OCI-LY7 (cell line): ENCODE results near the gene ACER3. TPM values are rescaled to one million over a fixed set of nuclear protein-coding genes. Genes with fewer than 3 reads are reported as not detected.
"Not testable (repeated sequence)": the region's sequence is repeated elsewhere in the genome, so short reads cannot be mapped to it uniquely, and the experiment has no call there.

Source experiments
- BruUV-seq: library from RNA; stranded (reverse); fragments of 400-500 nt; replicated peaks from 2 replicates; lab custom pipeline; 2021; lab: Mats Ljungman, UMichigan
- CTCF ChIA-PET: fragments of 300-600 bp; sonication (Branson Sonifier 250); formaldehyde crosslinking; loops from one replicate; lab custom pipeline; 2022; ENCODE audit warnings: antibody characterized with exemption; ENCODE audit not compliant: unreplicated experiment; lab: Charles Lee
- POLR2A ChIA-PET: fragments of 300-600 bp; sonication (Branson Sonifier 250); formaldehyde crosslinking; loops from one replicate; lab custom pipeline; 2022; ENCODE audit warnings: antibody characterized with exemption; lab: Charles Lee
- DNase-seq: peaks from one replicate; pipeline ENCODE4 v3.0.0-alpha.2; 2015; ENCODE audit warnings: low spot score
- H2AFZ ChIP-seq: fragments of 200-600 bp; sonication (generic), shearing (Covaris generic); 2 replicates; pipeline ENCODE4 v1.6.1; 2014; ENCODE audit warnings: mild to moderate bottlenecking, antibody characterized with exemption, low read length, moderate library complexity
- H3K27ac ChIP-seq: fragments of 200-600 bp; sonication (generic); 2 replicates; pipeline ENCODE4 v1.5.1; 2014; ENCODE audit warnings: mixed run types, low read depth, mild to moderate bottlenecking, moderate library complexity, low read length, inconsistent platforms; ENCODE audit not compliant: poor library complexity, severe bottlenecking
- H3K36me3 ChIP-seq: fragments of 200-600 bp; sonication (generic); 2 replicates; pipeline ENCODE4 v1.6.1; 2014; ENCODE audit warnings: mild to moderate bottlenecking, antibody characterized with exemption, low read length, moderate library complexity, mixed read lengths; ENCODE audit not compliant: insufficient read depth
- H3K4me1 ChIP-seq: fragments of 200-600 bp; sonication (generic); 2 replicates; pipeline ENCODE4 v1.5.1; 2014; ENCODE audit warnings: mild to moderate bottlenecking, low read length; ENCODE audit not compliant: insufficient read depth, poor library complexity, severe bottlenecking
- H3K4me2 ChIP-seq: fragments of 200-600 bp; sonication (generic); 2 replicates; pipeline ENCODE4 v1.6.1; 2014; ENCODE audit warnings: mild to moderate bottlenecking, low read length
- H3K4me3 ChIP-seq: fragments of 200-600 bp; sonication (generic); 2 replicates; pipeline ENCODE4 v1.5.1; 2014; ENCODE audit warnings: mild to moderate bottlenecking, low read depth, low read length; ENCODE audit not compliant: poor library complexity, severe bottlenecking
- H3K79me2 ChIP-seq: fragments of 200-600 bp; sonication (generic); 2 replicates; pipeline ENCODE4 v1.6.1; 2016; ENCODE audit warnings: low read depth, mild to moderate bottlenecking, low read length, moderate library complexity, mixed read lengths; ENCODE audit not compliant: insufficient read depth
- H3K9me2 ChIP-seq: fragments of 200-600 bp; sonication (generic); 2 replicates; pipeline ENCODE4 v1.6.1; 2016; ENCODE audit warnings: mild to moderate bottlenecking, low read length, mixed read lengths; ENCODE audit not compliant: insufficient read depth
- H3K9me3 ChIP-seq: fragments of 200-600 bp; sonication (generic); 2 replicates; pipeline ENCODE4 v1.6.1; 2014; ENCODE audit warnings: mild to moderate bottlenecking, mixed run types, low read length, mixed read lengths
- H4K20me1 ChIP-seq: fragments of 200-600 bp; sonication (generic); 2 replicates; pipeline ENCODE4 v1.6.1; 2014; ENCODE audit warnings: mild to moderate bottlenecking, antibody characterized with exemption, low read length, moderate library complexity, mixed read lengths; ENCODE audit not compliant: insufficient read depth
- EZH2phosphoT487 ChIP-seq: fragments of 200-600 bp; sonication (generic); IDR thresholded peaks from 2 replicates; pipeline ENCODE4 v1.6.1; 2018; ENCODE audit warnings: low read depth, borderline replicate concordance, mild to moderate bottlenecking, mixed run types, antibody characterized with exemption, low read length, moderate library complexity, mixed read lengths
- intact Hi-C: fragments of 100-400 bp; cut with micrococcal nuclease; formaldehyde crosslinking; loops from one replicate; pipeline ENCODE4 v1.10.0; 2022; ENCODE audit not compliant: unreplicated experiment
- total RNA-seq, 2 experiments: library from RNA; depleted of rRNA in 1 of 2; stranded (reverse); fragments of >200 nt in 1 of 2; shearing (Covaris generic) in 1 of 2; gene quantifications; 2 replicates each; pipeline ENCODE4 v1.2.3, GENCODE V29; 2014 to 2022
- TF ChIP-seq, protein P1 (sequence below): fragments of 200-600 bp; sonication (generic); conservative IDR thresholded peaks from 2 replicates; pipeline ENCODE4 v1.5.1; 2014; ENCODE audit warnings: mild to moderate bottlenecking, antibody characterized with exemption, low read length, moderate library complexity, mixed read lengths

The ACER3 gene
- total RNA-seq, 2 experiments from 2014 or later: 3.0 to 12.2 TPM

DNA sequence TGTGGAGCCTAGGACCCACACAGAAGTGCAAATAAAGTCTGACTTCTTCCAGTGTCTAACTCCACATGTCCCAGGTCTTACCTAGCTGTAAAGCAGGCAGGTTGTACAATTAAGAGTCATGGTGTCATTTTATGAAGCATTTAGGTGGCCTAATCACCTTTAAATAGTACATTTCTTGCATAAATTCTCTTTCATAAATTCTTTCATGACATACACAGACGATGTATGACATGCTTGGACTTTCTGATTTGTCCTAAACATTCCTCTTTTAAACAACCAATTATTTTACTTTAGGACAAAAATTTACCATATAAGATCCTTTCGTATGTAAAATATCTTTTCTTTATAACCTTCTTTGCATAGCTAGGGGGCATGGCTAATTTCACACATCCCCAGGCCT is 46.3 kb upstream of the ACER3 start:
- Histone ChIP-seq H3K36me3 (no peaks in the 10 kb centered on the region), H4K20me1 (no peaks in the 10 kb centered on the region), H2AFZ (no peak overlapping the region), H3K27ac (no peak overlapping the region), H3K4me1 (no peaks in the 10 kb centered on the region), H3K79me2 (no peaks in the 10 kb centered on the region), H3K4me2 (no peak overlapping the region), H3K4me3 (no peak overlapping the region), H3K9me2 (no peaks in the 10 kb centered on the region), H3K9me3 (peaks cover 21% of the 10 kb centered on the region)
- ChIA-PET POLR2A (interaction anchor here (0.7 kb wide), 1 partner anchor 21 kb away, joined by 4 read pairs; no protein-coding TSS in a partner anchor), CTCF (no interaction called here)
- no TSS peak for BruUV-seq
- intact Hi-C loops: no loop called here
- TF ChIP-seq EZH2phosphoT487: no peak
- TF ChIP-seq, protein P1, sequence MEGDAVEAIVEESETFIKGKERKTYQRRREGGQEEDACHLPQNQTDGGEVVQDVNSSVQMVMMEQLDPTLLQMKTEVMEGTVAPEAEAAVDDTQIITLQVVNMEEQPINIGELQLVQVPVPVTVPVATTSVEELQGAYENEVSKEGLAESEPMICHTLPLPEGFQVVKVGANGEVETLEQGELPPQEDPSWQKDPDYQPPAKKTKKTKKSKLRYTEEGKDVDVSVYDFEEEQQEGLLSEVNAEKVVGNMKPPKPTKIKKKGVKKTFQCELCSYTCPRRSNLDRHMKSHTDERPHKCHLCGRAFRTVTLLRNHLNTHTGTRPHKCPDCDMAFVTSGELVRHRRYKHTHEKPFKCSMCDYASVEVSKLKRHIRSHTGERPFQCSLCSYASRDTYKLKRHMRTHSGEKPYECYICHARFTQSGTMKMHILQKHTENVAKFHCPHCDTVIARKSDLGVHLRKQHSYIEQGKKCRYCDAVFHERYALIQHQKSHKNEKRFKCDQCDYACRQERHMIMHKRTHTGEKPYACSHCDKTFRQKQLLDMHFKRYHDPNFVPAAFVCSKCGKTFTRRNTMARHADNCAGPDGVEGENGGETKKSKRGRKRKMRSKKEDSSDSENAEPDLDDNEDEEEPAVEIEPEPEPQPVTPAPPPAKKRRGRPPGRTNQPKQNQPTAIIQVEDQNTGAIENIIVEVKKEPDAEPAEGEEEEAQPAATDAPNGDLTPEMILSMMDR: no peak
- no peak for DNase-seq

DNA sequence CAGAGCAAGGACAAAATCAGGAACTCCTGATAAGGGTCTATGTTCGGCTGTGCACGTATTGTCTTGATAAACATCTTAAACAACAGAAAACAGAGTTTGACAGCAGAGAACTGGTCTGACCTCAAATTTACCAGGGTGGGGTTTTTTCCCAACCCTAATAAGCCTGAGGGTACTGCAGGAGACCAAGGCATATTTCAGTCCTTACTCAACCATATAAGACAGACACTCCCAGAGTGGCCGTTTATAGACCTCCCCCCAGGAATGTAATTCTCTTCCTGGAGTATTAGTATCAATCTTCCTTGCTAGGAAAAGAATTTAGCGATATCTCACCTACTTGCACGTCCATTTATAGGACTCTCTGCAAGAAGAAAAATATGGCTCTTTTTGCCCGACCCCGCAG is 45.0 kb upstream of the ACER3 start:
- H2AFZ ChIP-seq, H3K4me2 ChIP-seq, H3K4me1 ChIP-seq, H3K27ac ChIP-seq, H3K79me2 ChIP-seq, POLR2A ChIA-PET, H4K20me1 ChIP-seq, H3K4me3 ChIP-seq, BruUV-seq, H3K9me2 ChIP-seq, intact Hi-C loops, H3K36me3 ChIP-seq: not testable (repeated sequence)
- peaks cover 21% of the 10 kb centered on the region for H3K9me3 ChIP-seq
- DNase-seq: peak; percentile 34
- CTCF ChIA-PET: interaction anchor here (0.6 kb wide), 1 partner anchor 117 kb away, joined by 3 read pairs; no protein-coding TSS in a partner anchor

DNA sequence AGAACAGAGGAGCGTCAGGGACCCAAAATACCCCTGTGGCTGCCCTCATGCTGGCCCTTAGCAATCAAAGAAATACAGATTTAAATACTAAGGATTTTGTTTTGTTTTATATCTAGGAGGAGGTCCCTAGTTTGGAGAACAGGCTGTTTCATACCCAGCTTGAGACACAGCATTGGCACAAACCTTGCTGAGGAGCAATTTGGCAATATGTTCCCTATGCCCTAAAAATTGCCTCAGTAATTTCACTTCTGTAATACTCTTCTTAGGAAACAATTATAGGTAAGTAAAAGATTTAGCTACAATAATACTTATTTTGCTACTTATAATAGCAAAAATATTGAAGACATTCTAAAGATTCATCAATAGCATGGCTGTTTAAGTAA is 40.5 kb upstream of the ACER3 start:
- Histone ChIP-seq H3K27ac (no peak overlapping the region), H3K36me3 (no peaks in the 10 kb centered on the region), H3K79me2 (no peaks in the 10 kb centered on the region), H3K9me2 (no peaks in the 10 kb centered on the region), H3K4me2 (no peak overlapping the region), H3K9me3 (peaks cover 23% of the 10 kb centered on the region; the same call in 1 of the 2 replicates), H4K20me1 (no peaks in the 10 kb centered on the region), H3K4me1 (peaks cover 6% of the 10 kb centered on the region), H3K4me3 (no peak overlapping the region), H2AFZ (no peak overlapping the region)
- ChIA-PET CTCF (no interaction called here), POLR2A (interaction anchor here (0.5 kb wide), 1 partner anchor 88 kb away, joined by 3 read pairs; no protein-coding TSS in a partner anchor)
- no peak for DNase-seq
- BruUV-seq: no TSS peak
- intact Hi-C loops: no loop called here
- no peak for TF ChIP-seq EZH2phosphoT487
- TF ChIP-seq, protein P1: no peak

DNA sequence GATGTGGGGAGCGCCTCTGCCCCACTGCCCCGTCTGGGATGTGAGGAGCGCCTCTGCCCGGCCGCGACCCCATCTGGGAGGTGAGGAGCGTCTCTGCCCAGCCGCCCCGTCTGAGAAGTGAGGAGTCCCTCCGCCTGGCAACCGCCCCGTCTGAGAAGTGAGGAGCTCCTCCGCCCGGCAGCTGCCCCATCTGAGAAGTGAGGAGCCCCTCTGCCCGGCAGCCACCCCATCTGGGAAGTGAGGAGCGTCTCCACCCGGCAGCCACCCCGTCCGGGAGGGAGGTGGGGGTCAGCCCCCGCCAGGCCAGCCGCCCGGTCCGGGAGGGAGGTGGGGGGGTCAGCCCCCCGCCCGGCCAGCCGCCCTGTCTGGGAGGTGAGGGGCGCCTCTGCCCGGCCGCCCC is 39.3 kb upstream of the ACER3 start:
- H3K79me2 ChIP-seq, BruUV-seq, intact Hi-C loops, H3K4me2 ChIP-seq, H3K36me3 ChIP-seq, H4K20me1 ChIP-seq, POLR2A ChIA-PET, H2AFZ ChIP-seq, H3K4me1 ChIP-seq, H3K9me2 ChIP-seq, H3K4me3 ChIP-seq, CTCF ChIA-PET, H3K27ac ChIP-seq, DNase-seq: not testable (repeated sequence)
- peaks cover 17% of the 10 kb centered on the region; the same call in 1 of the 2 replicates for H3K9me3 ChIP-seq
